ENCODE measurements around the gene KLF6.

Gene KLF6

DNA sequence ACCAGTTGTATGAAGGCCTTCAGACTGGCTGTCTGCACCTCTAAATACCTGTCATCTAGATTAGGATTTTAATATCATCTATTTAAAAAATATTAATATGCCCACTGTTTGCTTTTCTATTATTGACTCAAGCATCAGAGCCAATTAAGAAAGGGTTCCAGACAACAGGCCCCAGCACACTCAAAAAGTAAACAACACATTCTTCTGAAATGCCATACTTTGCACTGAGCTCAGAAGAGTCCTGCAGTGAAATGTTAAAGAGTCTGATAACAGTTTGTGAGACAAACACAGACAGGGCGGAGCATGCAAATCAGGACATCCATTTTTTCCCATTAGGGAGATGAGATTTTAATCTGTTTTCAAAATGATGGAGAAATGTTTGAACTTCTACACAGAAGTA lies 45.9 kb upstream of the KLF6 start:
- Histone ChIP-seq H3K4me3 (ENCODE audit: low read depth, low read length) (no peak overlapping the region), H3K4me1 (peaks cover under 1% of the 10 kb centered on the region; the same call in 1 of the 2 replicates), H3K9me3 (no peaks in the 10 kb centered on the region), H3K27me3 (no peaks in the 10 kb centered on the region), H3K36me3 (no peaks in the 10 kb centered on the region)
- TF ChIP-seq, protein P1, sequence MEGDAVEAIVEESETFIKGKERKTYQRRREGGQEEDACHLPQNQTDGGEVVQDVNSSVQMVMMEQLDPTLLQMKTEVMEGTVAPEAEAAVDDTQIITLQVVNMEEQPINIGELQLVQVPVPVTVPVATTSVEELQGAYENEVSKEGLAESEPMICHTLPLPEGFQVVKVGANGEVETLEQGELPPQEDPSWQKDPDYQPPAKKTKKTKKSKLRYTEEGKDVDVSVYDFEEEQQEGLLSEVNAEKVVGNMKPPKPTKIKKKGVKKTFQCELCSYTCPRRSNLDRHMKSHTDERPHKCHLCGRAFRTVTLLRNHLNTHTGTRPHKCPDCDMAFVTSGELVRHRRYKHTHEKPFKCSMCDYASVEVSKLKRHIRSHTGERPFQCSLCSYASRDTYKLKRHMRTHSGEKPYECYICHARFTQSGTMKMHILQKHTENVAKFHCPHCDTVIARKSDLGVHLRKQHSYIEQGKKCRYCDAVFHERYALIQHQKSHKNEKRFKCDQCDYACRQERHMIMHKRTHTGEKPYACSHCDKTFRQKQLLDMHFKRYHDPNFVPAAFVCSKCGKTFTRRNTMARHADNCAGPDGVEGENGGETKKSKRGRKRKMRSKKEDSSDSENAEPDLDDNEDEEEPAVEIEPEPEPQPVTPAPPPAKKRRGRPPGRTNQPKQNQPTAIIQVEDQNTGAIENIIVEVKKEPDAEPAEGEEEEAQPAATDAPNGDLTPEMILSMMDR (IDR thresholded peaks at IDR 0.05; ENCODE audit: low read depth, low read length), result no peak
- DNase-seq, result no peak

DNA sequence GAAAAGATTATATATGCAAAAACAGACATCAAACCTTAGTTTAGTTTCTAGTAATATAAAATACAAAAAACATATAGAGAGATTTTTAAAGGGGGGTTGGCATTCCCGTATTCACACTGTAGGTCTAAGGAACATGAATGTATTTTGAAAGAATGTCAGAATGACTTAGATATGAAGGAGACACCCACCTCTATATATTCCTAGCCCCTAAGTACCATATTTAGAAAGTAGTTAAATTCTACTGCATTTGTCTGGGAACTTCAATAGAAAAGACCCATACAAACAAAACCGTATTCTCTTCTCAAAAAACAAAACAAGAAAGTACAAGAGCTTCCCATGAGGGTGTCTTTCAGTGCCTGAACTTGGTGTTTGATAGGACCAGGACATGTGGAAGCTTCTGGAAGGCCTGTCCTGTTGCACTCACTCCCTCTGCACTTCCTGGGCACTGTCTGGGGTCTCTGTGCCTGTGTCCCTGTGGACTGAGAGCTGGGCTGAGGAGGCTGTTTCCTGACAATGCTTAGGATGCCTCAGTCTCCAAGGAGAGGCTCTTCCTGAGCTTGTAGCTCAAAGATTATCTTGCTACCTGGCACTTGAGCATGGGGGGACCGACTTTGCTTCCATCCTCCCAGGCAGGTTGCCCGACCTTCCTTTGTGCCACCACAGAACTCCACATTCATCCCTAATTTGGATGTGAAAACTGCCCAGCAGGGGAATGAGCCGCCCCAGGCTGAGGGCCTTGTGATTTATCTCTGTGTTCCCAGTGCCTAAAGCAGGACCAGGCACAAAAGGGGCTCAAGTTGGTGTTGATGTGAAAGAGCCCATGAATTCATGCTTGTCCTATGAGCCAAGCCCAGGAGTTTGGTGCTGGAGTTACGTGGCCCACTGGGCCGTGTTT lies 44.4 kb upstream of the KLF6 start:
- H3K27me3 ChIP-seq, result no peaks in the 10 kb centered on the region
- no peaks in the 10 kb centered on the region for H3K9me3 ChIP-seq
- TF ChIP-seq, protein P1 (IDR thresholded peaks at IDR 0.05; ENCODE audit: low read depth, low read length), result no peak
- peaks cover 4% of the 10 kb centered on the region for H3K4me1 ChIP-seq
- H3K36me3 ChIP-seq, result no peaks in the 10 kb centered on the region
- DNase-seq, result no peak
- H3K4me3 ChIP-seq (ENCODE audit: low read depth, low read length), result no peak overlapping the region

DNA sequence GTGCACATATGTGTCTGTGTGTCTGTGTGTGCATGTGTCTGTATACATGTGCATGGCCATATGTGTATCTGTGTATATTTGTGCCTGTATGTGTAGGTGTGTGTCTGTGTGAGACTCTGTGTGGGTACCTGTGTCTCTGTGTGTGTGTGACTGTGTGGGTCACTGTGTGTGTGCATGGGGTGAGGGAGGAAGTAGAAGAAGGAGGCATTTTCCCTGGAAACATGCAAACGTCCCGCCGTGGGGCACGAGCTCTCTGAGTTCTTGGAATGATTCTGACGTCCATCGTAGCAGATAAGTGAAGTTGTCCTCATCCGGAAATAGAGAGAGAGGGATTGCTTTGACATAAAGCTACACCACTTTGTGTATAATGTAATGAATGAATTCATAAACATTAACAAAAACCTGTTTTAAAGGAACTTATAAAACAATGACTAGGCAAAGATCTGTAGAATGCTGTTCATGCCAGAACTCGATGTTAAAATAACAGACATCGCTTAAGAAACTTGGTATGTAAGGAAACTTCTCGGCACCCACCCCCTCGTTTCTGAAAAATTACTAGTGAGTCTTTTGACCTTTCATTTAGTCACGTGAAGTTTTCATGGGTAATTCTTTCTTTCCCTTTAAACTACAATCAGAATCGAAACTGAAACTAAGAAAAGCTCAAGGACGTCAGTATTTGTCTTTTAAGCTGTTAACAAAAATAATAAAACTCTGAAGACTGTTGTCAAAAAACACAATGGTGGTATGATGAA lies 43.6 kb upstream of the KLF6 start:
- peaks cover 4% of the 10 kb centered on the region for H3K4me1 ChIP-seq
- H3K36me3 ChIP-seq, result no peaks in the 10 kb centered on the region
- TF ChIP-seq, protein P1 (IDR thresholded peaks at IDR 0.05; ENCODE audit: low read depth, low read length), result no peak
- no peak for DNase-seq
- H3K27me3 ChIP-seq, result no peaks in the 10 kb centered on the region
- H3K4me3 ChIP-seq (ENCODE audit: low read depth, low read length), result no peak overlapping the region
- no peaks in the 10 kb centered on the region for H3K9me3 ChIP-seq

DNA sequence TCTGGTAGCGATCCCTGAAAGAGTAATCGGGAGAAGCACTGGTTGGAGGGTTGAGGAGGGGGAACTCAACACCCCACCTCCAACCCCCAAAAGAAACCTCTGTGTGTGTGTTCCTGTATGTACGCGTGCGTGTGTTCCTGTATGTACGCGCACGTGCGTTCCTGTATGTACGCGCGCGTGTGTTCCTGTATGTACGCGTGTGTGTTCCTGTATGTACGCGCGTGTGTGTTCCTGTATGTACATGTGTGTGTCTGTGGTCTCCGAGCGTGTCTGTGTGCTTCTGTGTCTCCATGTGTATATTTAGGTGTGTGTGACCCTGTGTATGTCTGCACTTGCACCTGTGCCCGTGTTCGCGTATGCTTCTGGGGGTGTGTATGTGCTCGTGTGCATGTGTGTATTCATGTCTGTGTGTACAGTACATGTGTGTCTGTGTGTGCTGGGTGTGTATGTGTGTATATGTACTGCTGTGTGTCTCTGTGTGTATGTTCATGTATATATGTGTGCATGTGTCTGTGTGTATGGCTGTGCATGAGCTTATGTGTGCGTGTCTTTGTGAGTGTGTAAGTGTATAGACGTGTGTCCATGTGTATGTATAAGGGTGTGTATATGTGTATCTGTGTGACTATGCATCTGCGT lies 42.9 kb upstream of the KLF6 start:
- TF ChIP-seq, protein P1 (IDR thresholded peaks at IDR 0.05; ENCODE audit: low read depth, low read length), result no peak
- H3K9me3 ChIP-seq, result no peaks in the 10 kb centered on the region
- no peaks in the 10 kb centered on the region for H3K36me3 ChIP-seq
- no peaks in the 10 kb centered on the region for H3K27me3 ChIP-seq
- H3K4me1 ChIP-seq, result peaks cover 4% of the 10 kb centered on the region
- no peak overlapping the region for H3K4me3 ChIP-seq (ENCODE audit: low read depth, low read length)
- DNase-seq, result no peak

DNA sequence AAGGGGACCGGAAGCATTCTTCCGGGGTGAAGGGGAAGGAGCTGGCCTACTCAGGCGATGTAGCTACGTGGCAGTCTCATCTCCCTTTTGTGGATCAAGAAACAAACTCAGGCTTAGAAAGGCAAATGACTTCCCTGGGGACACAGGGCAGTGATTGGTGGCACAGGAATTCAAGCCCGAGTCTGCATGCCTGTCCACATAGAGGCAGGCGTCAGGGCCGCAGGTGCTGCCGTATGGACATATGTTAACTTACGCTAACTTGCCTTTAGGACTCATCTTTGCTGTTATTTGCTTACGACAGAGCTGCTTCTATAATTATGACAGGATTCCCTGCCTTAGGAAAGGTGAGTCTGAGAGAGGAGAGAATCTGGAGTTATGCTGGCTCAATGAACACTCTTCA lies 42.3 kb upstream of the KLF6 start:
- H3K4me3 ChIP-seq (ENCODE audit: low read depth, low read length), result no peak overlapping the region
- H3K4me1 ChIP-seq, result peaks cover 4% of the 10 kb centered on the region
- no peaks in the 10 kb centered on the region for H3K36me3 ChIP-seq
- no peaks in the 10 kb centered on the region for H3K27me3 ChIP-seq
- no peaks in the 10 kb centered on the region for H3K9me3 ChIP-seq
- DNase-seq, result no peak
- TF ChIP-seq, protein P1 (IDR thresholded peaks at IDR 0.05; ENCODE audit: low read depth, low read length), result no peak

Data from BE2C (cell line).